Measurements from ENCODE around the gene RFTN1.

The RFTN1 gene

DNA sequence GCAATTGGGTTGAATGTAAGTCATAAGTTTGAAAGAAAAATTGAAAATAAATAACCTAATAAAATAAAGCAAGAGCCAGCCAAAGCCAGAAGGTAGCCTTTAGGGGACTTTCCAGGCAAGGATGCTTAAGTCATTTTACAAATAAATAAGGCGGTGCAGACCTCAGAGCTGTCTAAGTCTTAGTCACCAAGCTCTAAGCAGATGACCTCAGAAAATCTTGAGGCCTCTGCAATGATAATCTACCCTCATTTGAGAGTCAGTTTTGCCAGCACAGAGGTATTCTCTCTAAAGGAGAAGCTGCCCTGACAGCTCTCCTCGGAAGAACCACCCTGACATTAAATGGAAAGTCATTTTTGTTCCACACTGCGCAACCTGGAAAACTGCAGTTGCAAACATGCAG is 134.6 kb downstream of the RFTN1 start:
- TF ChIP-seq POLR2AphosphoS5 (IDR thresholded peaks at IDR 0.05; ENCODE audit: low read depth, low read length): no peak
- TF ChIP-seq PAX5 (IDR thresholded peaks at IDR 0.05; ENCODE audit: insufficient read depth, low read length, severe bottlenecking): no peak
- TF ChIP-seq POU2F2 (IDR thresholded peaks at IDR 0.05; ENCODE audit: low read depth, low read length): no peak
- peak; percentile 75 for TF ChIP-seq POLR2A (IDR thresholded peaks at IDR 0.05; ENCODE audit: low read depth, low read length)
- TF ChIP-seq SPI1 (IDR thresholded peaks at IDR 0.05; ENCODE audit: low read depth, low read length): no peak
- TF ChIP-seq TAF1 (IDR thresholded peaks at IDR 0.05; ENCODE audit: low read depth, low read length): peak; percentile 70; the same call in 1 of the 2 replicates
- no peak for DNase-seq (ENCODE audit: insufficient read length, low spot score)
- FAIRE-seq: peak; percentile 35

GRCh38 chr3:16378415-16378814 is 135.1 kb downstream of the RFTN1 start:
- FAIRE-seq: peak; percentile 56
- no peak for TF ChIP-seq POLR2A (IDR thresholded peaks at IDR 0.05; ENCODE audit: low read depth, low read length)
- TF ChIP-seq TAF1 (IDR thresholded peaks at IDR 0.05; ENCODE audit: low read depth, low read length): no peak
- TF ChIP-seq SPI1 (IDR thresholded peaks at IDR 0.05; ENCODE audit: low read depth, low read length): no peak
- DNase-seq (ENCODE audit: insufficient read length, low spot score): no peak

GRCh38 chr3:16377847-16378302 is 135.6 kb downstream of the RFTN1 start:
- TF ChIP-seq TAF1 (IDR thresholded peaks at IDR 0.05; ENCODE audit: low read depth, low read length) (no peak), POLR2AphosphoS5 (IDR thresholded peaks at IDR 0.05; ENCODE audit: low read depth, low read length) (no peak), PAX5 (IDR thresholded peaks at IDR 0.05; ENCODE audit: insufficient read depth, low read length, severe bottlenecking) (no peak), POU2F2 (IDR thresholded peaks at IDR 0.05; ENCODE audit: low read depth, low read length) (no peak), POLR2A (IDR thresholded peaks at IDR 0.05; ENCODE audit: low read depth, low read length) (no peak)
- FAIRE-seq: no peak
- no peak for DNase-seq (ENCODE audit: insufficient read length, low spot score)

GRCh38 chr3:16377196-16377595 is 136.3 kb downstream of the RFTN1 start:
- FAIRE-seq (peak; percentile 77), DNase-seq (ENCODE audit: insufficient read length, low spot score) (no peak)
- TF ChIP-seq POLR2A (IDR thresholded peaks at IDR 0.05; ENCODE audit: low read depth, low read length) (no peak), PAX5 (IDR thresholded peaks at IDR 0.05; ENCODE audit: insufficient read depth, low read length, severe bottlenecking) (no peak), POU2F2 (IDR thresholded peaks at IDR 0.05; ENCODE audit: low read depth, low read length) (no peak), TAF1 (IDR thresholded peaks at IDR 0.05; ENCODE audit: low read depth, low read length) (no peak), POLR2AphosphoS5 (IDR thresholded peaks at IDR 0.05; ENCODE audit: low read depth, low read length) (no peak), SPI1 (IDR thresholded peaks at IDR 0.05; ENCODE audit: low read depth, low read length) (no peak)

DNA sequence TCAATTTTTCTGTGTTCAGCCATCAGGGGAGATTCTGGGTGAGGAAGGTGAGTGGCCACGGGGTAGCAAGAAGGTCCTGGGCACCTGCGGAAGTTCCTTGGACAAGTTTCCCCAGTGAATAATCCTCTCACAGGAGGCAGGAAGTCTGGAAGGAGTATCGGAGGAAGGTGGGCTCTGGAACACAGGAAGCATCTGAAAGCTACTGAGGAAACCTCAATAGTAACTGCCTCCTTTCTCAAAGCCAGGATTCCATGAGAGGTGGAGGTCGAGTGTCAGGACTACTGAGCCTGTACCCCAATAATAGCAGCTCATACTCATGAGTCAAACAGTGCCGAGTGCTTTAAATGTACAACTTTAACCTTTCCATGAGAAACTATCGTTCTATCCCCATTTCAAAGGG is 137.6 kb downstream of the RFTN1 start:
- FAIRE-seq (no peak), DNase-seq (ENCODE audit: insufficient read length, low spot score) (no peak)
- TF ChIP-seq POLR2AphosphoS5 (IDR thresholded peaks at IDR 0.05; ENCODE audit: low read depth, low read length): no peak

DNA sequence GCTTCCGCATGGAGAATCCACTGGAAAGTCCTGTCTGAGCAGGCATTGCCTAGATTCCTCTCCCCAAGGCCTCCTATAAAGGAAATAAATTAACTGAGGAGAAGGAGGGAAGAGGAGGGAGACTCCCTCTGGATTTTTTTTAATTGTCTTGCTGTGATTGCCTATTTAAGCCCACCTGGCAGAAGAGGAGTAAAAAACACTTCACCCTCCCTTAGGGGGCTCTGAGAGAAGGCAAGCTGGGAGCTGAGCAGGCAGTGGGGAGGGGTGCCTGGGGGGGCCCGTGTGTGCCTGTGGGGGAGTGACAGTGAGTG is 138.6 kb downstream of the RFTN1 start:
- DNase-seq (ENCODE audit: insufficient read length, low spot score) (no peak), FAIRE-seq (no peak)
- TF ChIP-seq SPI1 (IDR thresholded peaks at IDR 0.05; ENCODE audit: low read depth, low read length) (no peak), TAF1 (IDR thresholded peaks at IDR 0.05; ENCODE audit: low read depth, low read length) (no peak), PAX5 (IDR thresholded peaks at IDR 0.05; ENCODE audit: insufficient read depth, low read length, severe bottlenecking) (no peak), POLR2A (IDR thresholded peaks at IDR 0.05; ENCODE audit: low read depth, low read length) (no peak), POLR2AphosphoS5 (IDR thresholded peaks at IDR 0.05; ENCODE audit: low read depth, low read length) (no peak), POU2F2 (IDR thresholded peaks at IDR 0.05; ENCODE audit: low read depth, low read length) (no peak)

- peak; percentile 75 for FAIRE-seq
- no peak for TF ChIP-seq POU2F2 (IDR thresholded peaks at IDR 0.05; ENCODE audit: low read depth, low read length)
- TF ChIP-seq SPI1 (IDR thresholded peaks at IDR 0.05; ENCODE audit: low read depth, low read length): peak; percentile 73
- peak; percentile 100 for TF ChIP-seq PAX5 (IDR thresholded peaks at IDR 0.05; ENCODE audit: insufficient read depth, low read length, severe bottlenecking)
- TF ChIP-seq TAF1 (IDR thresholded peaks at IDR 0.05; ENCODE audit: low read depth, low read length): no peak
- TF ChIP-seq POLR2A (IDR thresholded peaks at IDR 0.05; ENCODE audit: low read depth, low read length): no peak
- peak; percentile 78 for TF ChIP-seq POLR2AphosphoS5 (IDR thresholded peaks at IDR 0.05; ENCODE audit: low read depth, low read length)
- no peak for DNase-seq (ENCODE audit: insufficient read length, low spot score)
These were observed 139.2 kb downstream of the RFTN1 start for GRCh38 chr3:16374047-16374934.

GRCh38 chr3:16373341-16373946 is 140.1 kb downstream of the RFTN1 start:
- TF ChIP-seq POLR2AphosphoS5 (IDR thresholded peaks at IDR 0.05; ENCODE audit: low read depth, low read length): no peak
- no peak for TF ChIP-seq PAX5 (IDR thresholded peaks at IDR 0.05; ENCODE audit: insufficient read depth, low read length, severe bottlenecking)
- no peak for TF ChIP-seq TAF1 (IDR thresholded peaks at IDR 0.05; ENCODE audit: low read depth, low read length)
- TF ChIP-seq SPI1 (IDR thresholded peaks at IDR 0.05; ENCODE audit: low read depth, low read length): no peak
- no peak for TF ChIP-seq POLR2A (IDR thresholded peaks at IDR 0.05; ENCODE audit: low read depth, low read length)
- no peak for TF ChIP-seq POU2F2 (IDR thresholded peaks at IDR 0.05; ENCODE audit: low read depth, low read length)
- DNase-seq (ENCODE audit: insufficient read length, low spot score) (no peak), FAIRE-seq (peak; percentile 52)

GRCh38 chr3:16372362-16373292 is 140.9 kb downstream of the RFTN1 start:
- FAIRE-seq: peak; percentile 52
- DNase-seq (ENCODE audit: insufficient read length, low spot score): no peak
- TF ChIP-seq PAX5 (IDR thresholded peaks at IDR 0.05; ENCODE audit: insufficient read depth, low read length, severe bottlenecking) (no peak), POLR2AphosphoS5 (IDR thresholded peaks at IDR 0.05; ENCODE audit: low read depth, low read length) (no peak; the same call in 1 of the 2 replicates), POU2F2 (IDR thresholded peaks at IDR 0.05; ENCODE audit: low read depth, low read length) (peak; percentile 26; the same call in 1 of the 2 replicates), POLR2A (IDR thresholded peaks at IDR 0.05; ENCODE audit: low read depth, low read length) (peak; percentile 60; the same call in 1 of the 2 replicates), TAF1 (IDR thresholded peaks at IDR 0.05; ENCODE audit: low read depth, low read length) (peak; percentile 59), SPI1 (IDR thresholded peaks at IDR 0.05; ENCODE audit: low read depth, low read length) (peak; percentile 98)
